T-cell (primary cell): ENCODE data around the gene POLRMT. TPM values are rescaled to one million over a fixed set of nuclear protein-coding genes. Genes with fewer than 3 reads are reported as not detected.

Experiments
- ATAC-seq, 4 experiments: fragments of 200-7000 bp in 3 of 4; fragments of 150-1000 bp in 1 of 4; cut with Tn5 transposase; replicated peaks in 1 of 4; 1 replicate in 3 of 4; 2 replicates in 1 of 4; pipeline ENCODE4 v1.10.0; 2021; ENCODE audit warnings: moderate library complexity in 3 of 4, mild to moderate bottlenecking in 2 of 4, moderate number of reproducible peaks in 1 of 4
- CTCF ChIA-PET, 2 donors: fragments of 300-600 bp; sonication (Branson Sonifier 250); formaldehyde crosslinking; loops; one replicate each; lab custom pipeline; 2022; ENCODE audit warnings: antibody characterized with exemption in 2 of 2; lab: Charles Lee
- POLR2A ChIA-PET, 2 donors: fragments of 300-600 bp; sonication (Branson Sonifier 250); formaldehyde crosslinking; loops; one replicate each; lab custom pipeline; 2022; ENCODE audit warnings: antibody characterized with exemption in 2 of 2; lab: Charles Lee
- DNase-seq, 35 experiments: peaks; one replicate each; pipeline versions ENCODE4 v3.0.0 to v3.0.0-alpha.2; 2013 to 2023
- H3K27ac ChIP-seq: one replicate; pipeline ENCODE4 v1.5.1; 2013; ENCODE audit warnings: low read length
- H3K27me3 ChIP-seq, 2 experiments: replicated peaks in 1 of 2; 1 replicate in 1 of 2; 2 replicates in 1 of 2; pipeline versions ENCODE4 v1.6.1 to v1.7.0; 2013; ENCODE audit warnings: low read length in 1 of 2, mixed read lengths in 1 of 2; ENCODE audit not compliant: control insufficient read depth in 2 of 2, insufficient read depth in 2 of 2; ENCODE audit errors: extremely low read depth in 1 of 2
- H3K36me3 ChIP-seq, 2 donors: 1 replicate in 1 of 2; 2 replicates in 1 of 2; pipeline versions ENCODE4 v1.6.1 to v1.7.0; 2013; ENCODE audit warnings: low read length in 1 of 2; ENCODE audit not compliant: control insufficient read depth in 2 of 2, insufficient read depth in 1 of 2; ENCODE audit errors: extremely low read depth in 1 of 2
- H3K4me1 ChIP-seq, 2 experiments: 1 replicate in 1 of 2; 2 replicates in 1 of 2; pipeline versions ENCODE4 v1.6.1 to v1.7.0; 2013; ENCODE audit warnings: low read length in 2 of 2, mixed read lengths in 1 of 2; ENCODE audit not compliant: insufficient read depth in 2 of 2, control insufficient read depth in 1 of 2; ENCODE audit errors: extremely low read depth in 1 of 2
- H3K4me3 ChIP-seq, 2 donors: 1 replicate in 1 of 2; 2 replicates in 1 of 2; pipeline versions ENCODE4 v1.5.1 to v1.7.0; 2013; ENCODE audit warnings: mild to moderate bottlenecking in 2 of 2, low read length in 1 of 2, moderate library complexity in 1 of 2; ENCODE audit not compliant: control insufficient read depth in 1 of 2; ENCODE audit errors: extremely low read depth in 1 of 2
- H3K9me3 ChIP-seq: 2 replicates; pipeline ENCODE4 v1.7.0; 2013
- H3K27ac Mint-ChIP-seq, 2 donors: one replicate each; pipeline ENCODE4 v1.8.0; 2020 to 2021; ENCODE audit warnings: mild to moderate bottlenecking in 2 of 2, mixed read lengths in 2 of 2
- H3K27me3 Mint-ChIP-seq, 2 donors: one replicate each; pipeline ENCODE4 v1.8.0; 2021 to 2022; ENCODE audit warnings: mixed read lengths in 2 of 2
- H3K36me3 Mint-ChIP-seq: one replicate; pipeline ENCODE4 v1.8.0; 2021; ENCODE audit warnings: mixed read lengths
- H3K4me1 Mint-ChIP-seq, 3 donors: one replicate each; pipeline ENCODE4 v1.8.0; 2020 to 2022; ENCODE audit warnings: mixed read lengths in 3 of 3, mild to moderate bottlenecking in 1 of 3
- H3K4me3 Mint-ChIP-seq, 3 donors: one replicate each; pipeline ENCODE4 v1.8.0; 2020 to 2022; ENCODE audit warnings: mild to moderate bottlenecking in 3 of 3, mixed read lengths in 3 of 3, moderate library complexity in 3 of 3
- H3K9me3 Mint-ChIP-seq, 3 donors: one replicate each; pipeline ENCODE4 v1.8.0; 2020 to 2022; ENCODE audit warnings: mixed read lengths in 3 of 3
- WGBS: methylation state at CpG from one replicate; pipeline ENCODE4 v1.1.5; 2013; ENCODE audit warnings: missing lambda C conversion rate; ENCODE audit not compliant: insufficient coverage; 5-methylcytosine and 5-hydroxymethylcytosine counted together
- total RNA-seq, 35 experiments: library from RNA in 6 of 35; stranded (reverse) in 6 of 35; fragments of 120-200 nt in 1 of 35; gene quantifications; one replicate each; pipeline versions ENCODE4 v1.2.1 to v1.2.4 and lab custom pipeline; 2013 to 2026

The POLRMT gene
- total RNA-seq, 5 donors from 2014 or later (not counting 1 experiment from before 2014, with no cell fraction given): 61.3 to 118 (median 103) TPM

DNA sequence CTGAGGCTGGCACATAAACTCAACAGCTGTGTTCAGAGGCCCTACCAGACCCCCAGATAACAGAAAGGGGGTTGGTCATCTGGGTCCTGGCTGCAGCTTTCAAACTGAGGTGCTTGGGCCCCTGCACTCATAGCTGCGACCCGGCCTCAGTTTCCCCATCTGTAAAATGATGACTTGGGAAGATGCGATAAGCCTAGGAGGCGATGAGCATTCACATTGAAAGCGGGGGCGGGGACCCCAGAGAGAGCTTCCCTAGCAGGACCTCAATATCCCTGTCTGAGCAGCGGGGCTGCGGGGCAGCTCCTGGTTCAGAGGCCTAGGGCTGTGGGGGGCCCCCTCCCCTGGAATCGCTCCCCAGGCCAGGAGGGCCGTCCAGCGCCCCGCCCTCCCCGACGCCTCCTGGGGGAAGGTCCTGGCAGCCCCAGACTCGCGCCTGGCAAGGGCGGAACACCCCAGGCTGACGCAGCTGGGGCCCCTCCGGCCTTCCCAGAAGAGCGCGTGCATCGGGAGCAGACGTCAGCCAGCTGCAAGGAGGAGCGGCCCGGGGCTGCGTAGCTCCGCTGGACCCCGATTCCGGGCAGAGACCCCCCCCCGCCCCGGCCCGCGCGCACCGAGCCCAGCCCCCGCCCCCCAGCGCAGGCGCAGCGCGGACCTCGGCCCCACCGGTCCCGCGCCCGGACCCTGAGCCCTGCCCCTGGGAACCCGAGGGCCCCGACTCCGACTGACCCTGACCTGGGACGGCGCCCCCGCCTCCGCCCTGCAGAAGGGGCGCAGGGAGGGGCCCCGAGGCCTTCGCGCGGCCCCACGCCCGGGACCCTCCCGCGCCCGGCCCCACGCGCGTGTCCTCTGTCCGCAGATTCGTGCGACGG is 46.3 kb upstream of the POLRMT start:
- H3K4me1 ChIP-seq: peaks cover 5 to 31% of the 10 kb centered on the region in 2 experiments
- H3K27ac Mint-ChIP-seq: no peak overlapping the region
- H3K9me3 ChIP-seq: no peaks in the 10 kb centered on the region
- peak in 1 of 4 experiments; percentile 1 for ATAC-seq
- POLR2A ChIA-PET: no interaction called here
- DNase-seq: peak in 13 of 35 experiments; percentile 16 to 49 (median 34)
- no peaks in the 10 kb centered on the region for H3K9me3 Mint-ChIP-seq
- H3K27ac ChIP-seq: no peak overlapping the region
- peaks cover 9 to 11% (median 11%) of the 10 kb centered on the region in 3 donors for H3K4me1 Mint-ChIP-seq
- WGBS: 6% methylated on average over 69 of the region's 69 CpGs
- peaks cover 6 to 17% of the 10 kb centered on the region in 2 donors for H3K27me3 Mint-ChIP-seq
- H3K4me3 ChIP-seq: peak overlapping the region; percentile 44 to 66
- H3K36me3 ChIP-seq: no peaks in the 10 kb centered on the region
- CTCF ChIA-PET: interaction anchor here in 1 of 2 donors (0.5 to 0.7 kb wide), 2 partner anchors 12 to 993 kb away, joined by 3 to 4 read pairs; no protein-coding TSS in a partner anchor
- peaks cover 0 to 34% of the 10 kb centered on the region in 2 experiments for H3K27me3 ChIP-seq
- peak overlapping the region; percentile 65 to 90 (median 70) for H3K4me3 Mint-ChIP-seq
- H3K36me3 Mint-ChIP-seq: no peaks in the 10 kb centered on the region

DNA sequence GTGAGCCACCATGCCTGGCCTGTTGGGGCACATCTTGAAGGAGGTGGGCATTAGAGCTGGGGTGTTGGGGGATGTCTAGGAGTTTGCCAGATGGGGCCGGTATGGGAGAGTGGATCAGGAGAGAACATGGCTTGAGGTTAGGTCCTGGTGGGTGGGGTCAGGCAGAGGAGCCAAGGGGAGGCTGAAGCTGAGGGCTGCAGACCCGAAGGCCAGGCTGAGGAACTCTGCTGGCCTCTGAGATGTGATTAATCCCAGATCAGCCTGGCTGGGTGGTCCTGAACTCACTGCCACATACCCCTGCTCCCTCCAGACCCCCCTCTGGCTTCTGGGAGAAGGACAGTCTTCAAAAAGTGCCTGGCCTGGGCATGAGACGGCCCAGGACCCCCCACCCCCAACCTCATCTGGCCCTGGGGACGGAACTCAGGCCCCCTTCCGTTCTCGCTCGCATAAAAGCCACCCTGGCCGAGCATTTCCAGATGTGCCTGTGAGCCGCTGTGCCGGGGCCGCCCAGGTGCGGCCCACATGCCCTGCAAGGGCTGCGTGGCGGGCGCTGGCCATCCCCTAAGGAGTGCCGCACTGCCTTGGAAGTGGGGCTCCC is 45.6 kb upstream of the POLRMT start:
- Histone ChIP-seq H3K9me3 (no peaks in the 10 kb centered on the region), H3K36me3 (no peaks in the 10 kb centered on the region), H3K27ac (no peak overlapping the region), H3K27me3 (peaks cover 0 to 42% of the 10 kb centered on the region in 2 experiments), H3K4me1 (peaks cover 5 to 31% of the 10 kb centered on the region in 2 experiments), H3K4me3 (peak overlapping the region in 1 of 2 donors; percentile 66)
- peaks cover 9 to 11% (median 11%) of the 10 kb centered on the region in 3 donors for H3K4me1 Mint-ChIP-seq
- ChIA-PET POLR2A (no interaction called here), CTCF (interaction anchor here in 1 of 2 donors (0.5 kb wide), 1 partner anchor 11 kb away, joined by 3 read pairs; no protein-coding TSS in a partner anchor)
- H3K4me3 Mint-ChIP-seq: peak overlapping the region; percentile 63 to 73 (median 70)
- H3K9me3 Mint-ChIP-seq: no peaks in the 10 kb centered on the region
- peaks cover 9 to 18% of the 10 kb centered on the region in 2 donors for H3K27me3 Mint-ChIP-seq
- H3K27ac Mint-ChIP-seq: no peak overlapping the region
- ATAC-seq (no peak), DNase-seq (no peak)
- no peaks in the 10 kb centered on the region for H3K36me3 Mint-ChIP-seq
- 97% methylated on average over 7 of the region's 16 CpGs for WGBS

DNA sequence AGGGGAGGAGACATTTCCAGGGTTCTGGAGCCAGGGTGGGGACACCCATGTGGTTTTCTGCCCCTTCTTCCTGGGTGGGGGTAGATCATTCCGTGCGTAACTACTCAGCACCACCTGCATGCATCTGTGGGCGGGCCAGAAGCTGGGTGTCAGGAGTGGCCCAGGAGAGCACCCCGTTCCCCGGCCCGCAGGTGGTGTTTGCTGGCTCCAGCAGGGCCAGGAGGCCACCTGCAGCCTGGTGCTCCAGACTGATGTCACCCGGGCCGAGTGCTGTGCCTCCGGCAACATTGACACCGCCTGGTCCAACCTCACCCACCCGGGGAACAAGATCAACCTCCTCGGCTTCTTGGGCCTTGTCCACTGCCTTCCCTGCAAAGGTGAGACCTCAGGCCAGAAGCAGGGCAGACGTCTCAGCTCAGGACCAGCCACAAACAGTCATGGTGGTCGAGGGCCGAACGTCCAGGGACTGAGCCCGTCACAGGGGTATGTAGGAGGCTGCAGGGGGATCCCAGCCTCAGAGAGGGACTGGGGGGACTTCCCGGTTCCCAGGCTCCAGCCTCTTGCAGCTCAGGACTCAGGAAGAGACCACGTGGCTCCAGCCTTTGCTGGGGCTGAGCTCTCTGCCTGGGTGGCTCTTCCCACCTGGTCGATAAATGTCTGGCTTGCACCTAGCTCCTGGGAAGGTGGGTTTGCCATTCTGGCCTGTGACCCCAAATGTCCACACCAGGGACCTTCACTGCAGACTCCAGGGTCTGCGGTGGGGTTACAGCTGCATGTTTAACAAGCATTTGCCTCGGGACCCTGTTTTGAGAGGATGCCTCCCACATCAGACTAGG is 44.5 kb upstream of the POLRMT start:
- H3K36me3 Mint-ChIP-seq: no peaks in the 10 kb centered on the region
- peaks cover 9 to 11% (median 11%) of the 10 kb centered on the region in 3 donors for H3K4me1 Mint-ChIP-seq
- ATAC-seq (no peak), DNase-seq (no peak)
- peaks cover 0 to 53% of the 10 kb centered on the region in 2 experiments for H3K27me3 ChIP-seq
- 70% methylated on average over 18 of the region's 22 CpGs for WGBS
- peaks cover 13 to 24% of the 10 kb centered on the region in 2 donors for H3K27me3 Mint-ChIP-seq
- no peaks in the 10 kb centered on the region for H3K36me3 ChIP-seq
- H3K9me3 Mint-ChIP-seq: no peaks in the 10 kb centered on the region
- POLR2A ChIA-PET: interaction anchor here in 1 of 2 donors (0.5 kb wide), 2 partner anchors 668 to 735 kb away, joined by 4 to 6 read pairs; no protein-coding TSS in a partner anchor
- CTCF ChIA-PET: interaction anchor here in 1 of 2 donors (1.0 kb wide), 1 partner anchor 44 kb away, joined by 3 read pairs; the partner anchor contains the start of gene POLRMT
- no peak overlapping the region for H3K27ac Mint-ChIP-seq
- no peak overlapping the region for H3K27ac ChIP-seq
- H3K9me3 ChIP-seq: no peaks in the 10 kb centered on the region
- H3K4me3 Mint-ChIP-seq: peak overlapping the region; percentile 21 to 42 (median 37)
- peaks cover 5 to 31% of the 10 kb centered on the region in 2 experiments for H3K4me1 ChIP-seq
- no peak overlapping the region for H3K4me3 ChIP-seq

DNA sequence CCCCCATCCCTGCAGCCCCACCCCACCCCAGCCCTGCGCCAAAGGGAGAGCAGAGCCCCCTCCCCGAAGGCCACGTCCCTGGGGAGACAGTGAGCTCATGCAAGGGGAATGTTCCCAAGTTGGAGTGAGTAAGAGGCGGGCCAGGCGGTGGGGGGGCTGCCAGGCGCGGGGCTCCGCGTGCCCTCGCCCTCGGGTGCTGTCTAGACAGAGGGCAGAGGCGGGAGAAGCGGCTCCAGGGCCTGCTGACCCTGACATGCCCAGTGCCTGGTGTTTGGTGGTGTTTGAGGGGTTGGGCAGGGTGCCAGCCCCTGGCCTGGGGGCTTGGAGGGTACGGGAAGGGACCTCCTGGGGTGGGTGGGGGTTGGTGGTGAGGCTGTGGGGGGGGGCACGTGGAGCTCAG is 43.9 kb upstream of the POLRMT start:
- 32% methylated on average over 10 of the region's 15 CpGs for WGBS
- Mint-ChIP-seq H3K4me3 (no peak overlapping the region), H3K27me3 (peaks cover 13 to 24% of the 10 kb centered on the region in 2 donors), H3K36me3 (no peaks in the 10 kb centered on the region), H3K4me1 (peaks cover 9 to 11% (median 11%) of the 10 kb centered on the region in 3 donors), H3K27ac (no peak overlapping the region), H3K9me3 (no peaks in the 10 kb centered on the region)
- DNase-seq (no peak), ATAC-seq (no peak)
- Histone ChIP-seq H3K4me3 (no peak overlapping the region), H3K36me3 (no peaks in the 10 kb centered on the region), H3K27me3 (peaks cover 0 to 59% of the 10 kb centered on the region in 2 experiments), H3K9me3 (no peaks in the 10 kb centered on the region), H3K4me1 (peaks cover 5 to 31% of the 10 kb centered on the region in 2 experiments), H3K27ac (no peak overlapping the region)
- POLR2A ChIA-PET: interaction anchor here in 1 of 2 donors (0.5 kb wide), 1 partner anchor 736 kb away, joined by 4 read pairs; no protein-coding TSS in a partner anchor
- CTCF ChIA-PET: interaction anchor here in 1 of 2 donors (0.6 to 1.0 kb wide), 2 partner anchors 44 to 102 kb away, joined by 3 read pairs; partner anchors contain the start of gene POLRMT

DNA sequence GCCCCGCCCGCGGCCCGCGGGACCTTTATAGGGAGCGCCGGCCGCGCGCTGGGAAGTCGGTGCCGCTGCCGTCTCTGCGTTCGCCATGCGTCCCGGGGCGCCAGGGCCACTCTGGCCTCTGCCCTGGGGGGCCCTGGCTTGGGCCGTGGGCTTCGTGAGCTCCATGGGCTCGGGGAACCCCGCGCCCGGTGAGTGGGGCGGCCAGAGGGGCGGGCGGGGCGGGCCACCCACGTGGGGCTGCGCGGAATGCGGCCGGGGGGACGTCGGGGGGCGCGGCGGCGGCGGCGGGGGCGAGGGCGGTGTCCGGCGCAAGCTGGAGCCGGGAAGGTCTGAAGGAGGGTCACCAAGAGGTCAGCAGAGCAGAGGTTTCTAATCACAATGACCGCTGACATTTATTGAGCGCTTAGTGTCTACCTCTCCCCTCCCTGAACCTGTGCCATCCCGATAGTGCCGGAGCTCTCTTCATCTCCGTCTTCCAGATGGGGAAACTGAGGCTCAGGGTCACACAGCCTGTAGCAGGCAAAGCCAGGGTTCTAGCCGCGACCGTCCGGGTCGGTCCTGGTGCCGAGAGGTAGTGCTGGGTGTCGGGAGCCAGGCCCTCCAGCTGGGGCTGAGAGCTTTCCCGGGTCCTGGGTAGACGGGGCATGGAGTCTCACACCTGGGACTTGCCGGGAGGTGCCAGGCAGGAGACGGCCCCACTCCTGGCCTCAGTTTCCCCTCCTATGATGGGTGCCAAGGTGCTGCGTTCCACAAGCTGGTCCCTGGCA is 43.2 kb upstream of the POLRMT start, which contains the start of gene FSTL3:
TSS of gene FSTL3 (plus strand) at position 54 of the 767 bp plus-strand sequence. CDS start at position 86, 32 bp downstream.
- POLR2A ChIA-PET: no interaction called here
- 18% methylated on average over 47 of the region's 63 CpGs for WGBS
- CTCF ChIA-PET: interaction anchor here in 1 of 2 donors (0.6 kb wide), 1 partner anchor 102 kb away, joined by 3 read pairs; no protein-coding TSS in a partner anchor
- H3K4me3 Mint-ChIP-seq: peak within 1 kb of the TSS in 2 of 3 donors; percentile 13 to 37
- Histone ChIP-seq H3K9me3 (no peaks in the 10 kb centered on the region), H3K27me3 (peaks cover 0 to 64% of the 10 kb centered on the region in 2 experiments), H3K4me1 (peaks cover 5 to 28% of the 10 kb centered on the region in 2 experiments), H3K36me3 (no peaks in the 10 kb centered on the region), H3K27ac (no peak within 1 kb of the TSS), H3K4me3 (no peak within 1 kb of the TSS)
- no peaks in the 10 kb centered on the region for H3K36me3 Mint-ChIP-seq
- peak within 1 kb of the TSS in 1 of 2 donors; percentile 31 for H3K27ac Mint-ChIP-seq
- peaks cover 9 to 11% (median 11%) of the 10 kb centered on the region in 3 donors for H3K4me1 Mint-ChIP-seq
- peaks cover 13 to 24% of the 10 kb centered on the region in 2 donors for H3K27me3 Mint-ChIP-seq
- ATAC-seq: no peak
- H3K9me3 Mint-ChIP-seq: no peaks in the 10 kb centered on the region
- no peak for DNase-seq
